Activated naive CD4-positive, alpha-beta T cell treated with anti-CD3 and anti-CD28 coated beads for 36 hours (primary cell): ENCODE data around the gene HPGD. TPM values are rescaled to one million over a fixed set of nuclear protein-coding genes. Genes with fewer than 3 reads are reported as not detected.

ENCODE experiments used
- CTCF ChIA-PET: fragments of 350-600 bp; sonication (Branson Sonifier 250); formaldehyde crosslinking; loops from one replicate; lab custom pipeline; 2021; ENCODE audit warnings: antibody characterized with exemption; lab: Charles Lee
- DNase-seq: peaks from one replicate; pipeline ENCODE4 v3.0.0-alpha.2; 2020
- H3K27ac Mint-ChIP-seq: one replicate; pipeline ENCODE4 v1.8.0; 2021; ENCODE audit warnings: mild to moderate bottlenecking, mixed read lengths
- H3K27me3 Mint-ChIP-seq: one replicate; pipeline ENCODE4 v1.8.0; 2021; ENCODE audit warnings: low read depth, mixed read lengths
- H3K36me3 Mint-ChIP-seq: one replicate; pipeline ENCODE4 v1.8.0; 2021; ENCODE audit warnings: low read depth, mixed read lengths
- H3K4me1 Mint-ChIP-seq: one replicate; pipeline ENCODE4 v1.8.0; 2021; ENCODE audit warnings: low read depth, mixed read lengths
- H3K4me3 Mint-ChIP-seq: one replicate; pipeline ENCODE4 v1.8.0; 2021; ENCODE audit warnings: mild to moderate bottlenecking, moderate library complexity, mixed read lengths
- H3K9me3 Mint-ChIP-seq: one replicate; pipeline ENCODE4 v1.8.0; 2021; ENCODE audit warnings: mixed read lengths
- intact Hi-C: fragments of 100-400 bp; cut with micrococcal nuclease; formaldehyde crosslinking; loops from one replicate; pipeline ENCODE4 v1.15.1; 2023
- total RNA-seq, 2 experiments: library from RNA; stranded (reverse); gene quantifications; one replicate each; pipeline ENCODE4 v1.2.3, GENCODE V29; 2021

HPGD gene
- 1 to 10 TPM; 1.5 to 2.8 TPM for total RNA-seq

- H3K4me1 Mint-ChIP-seq = peaks cover 13% of the 10 kb centered on the region
- H3K9me3 Mint-ChIP-seq = no peaks in the 10 kb centered on the region
- H3K27ac Mint-ChIP-seq = peak within 1 kb of the TSS; percentile 46
- intact Hi-C loops = loop anchor here (2.0 to 5.0 kb wide), 4 partner anchors 100 to 305 kb away; no protein-coding TSS in a partner anchor
- H3K4me3 Mint-ChIP-seq = peak within 1 kb of the TSS; percentile 73
- CTCF ChIA-PET = no interaction called here
- peak; percentile 73 for DNase-seq
- H3K27me3 Mint-ChIP-seq = peaks cover 36% of the 10 kb centered on the region
- no peaks in the 10 kb centered on the region for H3K36me3 Mint-ChIP-seq
Measured at GRCh38 chr4:174522183-174523024, at the start of gene HPGD. HPGD (minus strand) TSS chr4:174522488; CDS start chr4:174522451, 37 bp downstream.

- DNase-seq = no peak
- Mint-ChIP-seq H3K4me1 (no peaks in the 10 kb centered on the region), H3K9me3 (peaks cover 1% of the 10 kb centered on the region), H3K4me3 (no peak overlapping the region), H3K27ac (no peak overlapping the region), H3K27me3 (no peaks in the 10 kb centered on the region), H3K36me3 (no peaks in the 10 kb centered on the region)
- CTCF ChIA-PET = no interaction called here
- intact Hi-C loops = no loop called here
Measured at GRCh38 chr4:174564529-174564928, 42.2 kb upstream of the HPGD start.

GRCh38 chr4:174563399-174563798 is 41.1 kb upstream of the HPGD start:
- CTCF ChIA-PET = no interaction called here
- H3K4me3 Mint-ChIP-seq = no peak overlapping the region
- H3K4me1 Mint-ChIP-seq = no peaks in the 10 kb centered on the region
- no peak overlapping the region for H3K27ac Mint-ChIP-seq
- intact Hi-C loops = no loop called here
- H3K36me3 Mint-ChIP-seq = no peaks in the 10 kb centered on the region
- no peaks in the 10 kb centered on the region for H3K27me3 Mint-ChIP-seq
- no peak for DNase-seq
- peaks cover 1% of the 10 kb centered on the region for H3K9me3 Mint-ChIP-seq

- CTCF ChIA-PET = no interaction called here
- intact Hi-C loops = no loop called here
Measured at GRCh38 chr4:174561560-174561959, 39.3 kb upstream of the HPGD start.

GRCh38 chr4:174559894-174560293 is 37.6 kb upstream of the HPGD start:
- intact Hi-C loops = no loop called here
- no peak overlapping the region for H3K4me3 Mint-ChIP-seq
- no peaks in the 10 kb centered on the region for H3K27me3 Mint-ChIP-seq
- CTCF ChIA-PET = no interaction called here
- no peaks in the 10 kb centered on the region for H3K4me1 Mint-ChIP-seq
- no peak overlapping the region for H3K27ac Mint-ChIP-seq
- no peaks in the 10 kb centered on the region for H3K9me3 Mint-ChIP-seq
- no peak for DNase-seq
- no peaks in the 10 kb centered on the region for H3K36me3 Mint-ChIP-seq

More at GRCh38 chr4:174561560-174561959, 39.3 kb upstream of the HPGD start:
- Mint-ChIP-seq H3K36me3 (no peaks in the 10 kb centered on the region), H3K4me1 (no peaks in the 10 kb centered on the region), H3K27me3 (no peaks in the 10 kb centered on the region), H3K9me3 (no peaks in the 10 kb centered on the region), H3K4me3 (no peak overlapping the region), H3K27ac (no peak overlapping the region)
- DNase-seq = no peak

- H3K36me3 Mint-ChIP-seq = no peaks in the 10 kb centered on the region
- CTCF ChIA-PET = no interaction called here
- no peak overlapping the region for H3K4me3 Mint-ChIP-seq
- no peaks in the 10 kb centered on the region for H3K27me3 Mint-ChIP-seq
- H3K27ac Mint-ChIP-seq = no peak overlapping the region
- peaks cover 4% of the 10 kb centered on the region for H3K9me3 Mint-ChIP-seq
- H3K4me1 Mint-ChIP-seq = no peaks in the 10 kb centered on the region
- intact Hi-C loops = no loop called here
- no peak for DNase-seq
Measured at GRCh38 chr4:174555789-174556630, 33.7 kb upstream of the HPGD start.

GRCh38 chr4:174554231-174554728 is 32.0 kb upstream of the HPGD start:
- Mint-ChIP-seq H3K4me1 (no peaks in the 10 kb centered on the region), H3K27ac (no peak overlapping the region), H3K27me3 (no peaks in the 10 kb centered on the region), H3K9me3 (peaks cover 4% of the 10 kb centered on the region), H3K4me3 (no peak overlapping the region), H3K36me3 (no peaks in the 10 kb centered on the region)
- intact Hi-C loops = no loop called here
- CTCF ChIA-PET = interaction anchor here (0.7 kb wide), 1 partner anchor 23 kb away, joined by 3 read pairs; no protein-coding TSS in a partner anchor
- no peak for DNase-seq

GRCh38 chr4:174553828-174554227 is 31.5 kb upstream of the HPGD start:
- CTCF ChIA-PET = interaction anchor here (0.7 kb wide), 1 partner anchor 24 kb away, joined by 3 read pairs; no protein-coding TSS in a partner anchor
- Mint-ChIP-seq H3K4me3 (no peak overlapping the region), H3K9me3 (peaks cover 4% of the 10 kb centered on the region), H3K4me1 (no peaks in the 10 kb centered on the region), H3K36me3 (no peaks in the 10 kb centered on the region), H3K27ac (no peak overlapping the region), H3K27me3 (no peaks in the 10 kb centered on the region)
- no peak for DNase-seq
- intact Hi-C loops = no loop called here

GRCh38 chr4:174553031-174553430 is 30.7 kb upstream of the HPGD start:
- no peaks in the 10 kb centered on the region for H3K36me3 Mint-ChIP-seq
- no peak for DNase-seq
- H3K27ac Mint-ChIP-seq = no peak overlapping the region
- no peaks in the 10 kb centered on the region for H3K4me1 Mint-ChIP-seq
- H3K4me3 Mint-ChIP-seq = no peak overlapping the region
- CTCF ChIA-PET = no interaction called here
- intact Hi-C loops = no loop called here
- no peaks in the 10 kb centered on the region for H3K27me3 Mint-ChIP-seq
- H3K9me3 Mint-ChIP-seq = peaks cover 4% of the 10 kb centered on the region

- no peak overlapping the region for H3K4me3 Mint-ChIP-seq
- H3K27me3 Mint-ChIP-seq = no peaks in the 10 kb centered on the region
- peaks cover 10% of the 10 kb centered on the region for H3K9me3 Mint-ChIP-seq
- no peak overlapping the region for H3K27ac Mint-ChIP-seq
- CTCF ChIA-PET = no interaction called here
- no peak for DNase-seq
- no peaks in the 10 kb centered on the region for H3K4me1 Mint-ChIP-seq
- intact Hi-C loops = no loop called here
- H3K36me3 Mint-ChIP-seq = no peaks in the 10 kb centered on the region
Measured at GRCh38 chr4:174550541-174550940, 28.3 kb upstream of the HPGD start.

GRCh38 chr4:174549721-174550120 is 27.4 kb upstream of the HPGD start:
- intact Hi-C loops = no loop called here
- H3K27me3 Mint-ChIP-seq = no peaks in the 10 kb centered on the region
- no peaks in the 10 kb centered on the region for H3K36me3 Mint-ChIP-seq
- H3K27ac Mint-ChIP-seq = no peak overlapping the region
- H3K9me3 Mint-ChIP-seq = peaks cover 10% of the 10 kb centered on the region
- DNase-seq = no peak
- CTCF ChIA-PET = no interaction called here
- H3K4me1 Mint-ChIP-seq = no peaks in the 10 kb centered on the region
- H3K4me3 Mint-ChIP-seq = no peak overlapping the region

GRCh38 chr4:174545268-174545667 is 23.0 kb upstream of the HPGD start:
- intact Hi-C loops = no loop called here
- H3K36me3 Mint-ChIP-seq = no peaks in the 10 kb centered on the region
- no peaks in the 10 kb centered on the region for H3K4me1 Mint-ChIP-seq
- CTCF ChIA-PET = no interaction called here
- H3K4me3 Mint-ChIP-seq = no peak overlapping the region
- DNase-seq = no peak
- H3K9me3 Mint-ChIP-seq = peaks cover 6% of the 10 kb centered on the region
- H3K27ac Mint-ChIP-seq = no peak overlapping the region
- H3K27me3 Mint-ChIP-seq = no peaks in the 10 kb centered on the region
